Type B pancreatic cell (in vitro differentiated cells): Measurements from ENCODE around the gene HOXD1. TPM values are rescaled to one million over a fixed set of nuclear protein-coding genes. Genes with fewer than 3 reads are reported as not detected.

Experiments
- DNase-seq: peaks from one replicate; pipeline ENCODE4 v3.0.0; 2021; ENCODE audit warnings: mixed read lengths; ENCODE audit not compliant: unreplicated experiment; ENCODE audit errors: extremely low spot score
- H3K27ac Mint-ChIP-seq: 2 replicates; pipeline ENCODE4 v1.8.0; 2021; ENCODE audit warnings: mild to moderate bottlenecking, mixed read lengths
- H3K27me3 Mint-ChIP-seq: 2 replicates; pipeline ENCODE4 v1.8.0; 2021; ENCODE audit warnings: mixed read lengths
- H3K36me3 Mint-ChIP-seq: 2 replicates; pipeline ENCODE4 v1.8.0; 2021; ENCODE audit warnings: mixed read lengths
- H3K4me1 Mint-ChIP-seq: one replicate; pipeline ENCODE4 v1.8.0; 2021; ENCODE audit warnings: mixed read lengths; ENCODE audit not compliant: unreplicated experiment
- H3K4me3 Mint-ChIP-seq: 2 replicates; pipeline ENCODE4 v1.8.0; 2021; ENCODE audit warnings: mild to moderate bottlenecking, mixed read lengths
- H3K9me3 Mint-ChIP-seq: 2 replicates; pipeline ENCODE4 v1.8.0; 2021; ENCODE audit warnings: mixed read lengths
- total RNA-seq: library from RNA; stranded (reverse); gene quantifications from 2 replicates; pipeline ENCODE4 v1.2.1, GENCODE V29; 2021; ENCODE audit warnings: low replicate concordance
- TF ChIP-seq, protein P1 (sequence below): fragments of 200-600 bp; sonication (generic); conservative IDR thresholded peaks from 2 replicates; pipeline ENCODE4 v1.5.0; 2021; ENCODE audit warnings: antibody characterized with exemption, mild to moderate bottlenecking

The HOXD1 gene
- total RNA-seq, 1 donor from 2014 or later, result 7.7 TPM

- Mint-ChIP-seq H3K36me3 (peaks cover 20% of the 10 kb centered on the region), H3K4me1 (peaks cover 45% of the 10 kb centered on the region), H3K27ac (no peak overlapping the region), H3K27me3 (peaks cover 89% of the 10 kb centered on the region), H3K9me3 (no peaks in the 10 kb centered on the region), H3K4me3 (no peak overlapping the region)
- no peak for DNase-seq
- TF ChIP-seq, protein P1, sequence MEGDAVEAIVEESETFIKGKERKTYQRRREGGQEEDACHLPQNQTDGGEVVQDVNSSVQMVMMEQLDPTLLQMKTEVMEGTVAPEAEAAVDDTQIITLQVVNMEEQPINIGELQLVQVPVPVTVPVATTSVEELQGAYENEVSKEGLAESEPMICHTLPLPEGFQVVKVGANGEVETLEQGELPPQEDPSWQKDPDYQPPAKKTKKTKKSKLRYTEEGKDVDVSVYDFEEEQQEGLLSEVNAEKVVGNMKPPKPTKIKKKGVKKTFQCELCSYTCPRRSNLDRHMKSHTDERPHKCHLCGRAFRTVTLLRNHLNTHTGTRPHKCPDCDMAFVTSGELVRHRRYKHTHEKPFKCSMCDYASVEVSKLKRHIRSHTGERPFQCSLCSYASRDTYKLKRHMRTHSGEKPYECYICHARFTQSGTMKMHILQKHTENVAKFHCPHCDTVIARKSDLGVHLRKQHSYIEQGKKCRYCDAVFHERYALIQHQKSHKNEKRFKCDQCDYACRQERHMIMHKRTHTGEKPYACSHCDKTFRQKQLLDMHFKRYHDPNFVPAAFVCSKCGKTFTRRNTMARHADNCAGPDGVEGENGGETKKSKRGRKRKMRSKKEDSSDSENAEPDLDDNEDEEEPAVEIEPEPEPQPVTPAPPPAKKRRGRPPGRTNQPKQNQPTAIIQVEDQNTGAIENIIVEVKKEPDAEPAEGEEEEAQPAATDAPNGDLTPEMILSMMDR, result no peak
Measured at GRCh38 chr2:176167398-176167797, 21.1 kb upstream of the HOXD1 start.

GRCh38 chr2:176169181-176169580, 19.3 kb upstream of the HOXD1 start:
- Mint-ChIP-seq H3K27ac (no peak overlapping the region), H3K27me3 (peaks cover 90% of the 10 kb centered on the region), H3K9me3 (no peaks in the 10 kb centered on the region), H3K4me3 (no peak overlapping the region), H3K4me1 (peaks cover 40% of the 10 kb centered on the region), H3K36me3 (peaks cover 24% of the 10 kb centered on the region)
- no peak for DNase-seq
- TF ChIP-seq, protein P1, result no peak

- no peaks in the 10 kb centered on the region for H3K9me3 Mint-ChIP-seq
- no peak for DNase-seq
- H3K4me1 Mint-ChIP-seq, result peaks cover 38% of the 10 kb centered on the region
- TF ChIP-seq, protein P1, result no peak
- H3K36me3 Mint-ChIP-seq, result peaks cover 24% of the 10 kb centered on the region
- H3K27ac Mint-ChIP-seq, result peak overlapping the region; percentile 6
- H3K27me3 Mint-ChIP-seq, result peaks cover 90% of the 10 kb centered on the region
- H3K4me3 Mint-ChIP-seq, result peak overlapping the region; percentile 24
Measured at GRCh38 chr2:176169711-176170110, 18.8 kb upstream of the HOXD1 start.

DNA sequence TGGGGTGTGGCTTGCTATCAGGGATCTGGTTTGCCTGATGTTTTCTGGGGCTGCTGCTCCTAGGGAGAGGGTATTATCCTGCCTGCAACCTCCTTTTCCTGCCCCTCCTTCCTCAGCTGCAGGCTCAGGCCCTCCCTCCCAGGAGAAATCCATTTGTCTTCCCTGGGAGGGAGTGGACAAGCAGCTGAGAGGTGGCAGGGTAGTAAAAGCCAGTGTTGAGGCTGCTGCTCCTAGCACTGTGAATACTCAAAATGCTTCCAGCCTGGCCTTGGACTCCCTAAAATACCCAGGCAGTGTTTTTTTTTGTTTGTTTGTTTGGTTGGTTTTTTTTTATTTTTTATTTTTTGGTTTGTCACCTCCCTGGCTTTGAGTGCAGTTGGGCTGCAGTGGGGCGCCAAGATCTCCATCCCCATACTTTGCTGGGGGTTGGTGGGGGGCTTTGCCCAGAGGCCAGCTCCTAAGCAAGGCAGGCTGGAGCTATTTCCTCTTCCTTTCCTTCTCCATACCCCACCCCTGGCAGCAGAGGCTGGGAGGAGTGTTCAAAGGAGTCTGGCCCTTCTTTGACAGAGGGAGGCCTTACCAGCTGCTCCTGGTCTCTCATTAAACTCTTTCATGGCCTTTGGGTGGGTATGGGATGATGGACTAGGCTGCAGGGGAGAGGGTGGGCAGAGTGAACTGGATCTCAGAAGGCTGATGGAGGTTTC, 17.7 kb upstream of the HOXD1 start:
- Mint-ChIP-seq H3K9me3 (no peaks in the 10 kb centered on the region), H3K27ac (peak overlapping the region; percentile 75), H3K4me1 (peaks cover 39% of the 10 kb centered on the region), H3K4me3 (peak overlapping the region; percentile 83), H3K36me3 (peaks cover 24% of the 10 kb centered on the region), H3K27me3 (peaks cover 90% of the 10 kb centered on the region)
- no peak for DNase-seq
- TF ChIP-seq, protein P1, result no peak

DNA sequence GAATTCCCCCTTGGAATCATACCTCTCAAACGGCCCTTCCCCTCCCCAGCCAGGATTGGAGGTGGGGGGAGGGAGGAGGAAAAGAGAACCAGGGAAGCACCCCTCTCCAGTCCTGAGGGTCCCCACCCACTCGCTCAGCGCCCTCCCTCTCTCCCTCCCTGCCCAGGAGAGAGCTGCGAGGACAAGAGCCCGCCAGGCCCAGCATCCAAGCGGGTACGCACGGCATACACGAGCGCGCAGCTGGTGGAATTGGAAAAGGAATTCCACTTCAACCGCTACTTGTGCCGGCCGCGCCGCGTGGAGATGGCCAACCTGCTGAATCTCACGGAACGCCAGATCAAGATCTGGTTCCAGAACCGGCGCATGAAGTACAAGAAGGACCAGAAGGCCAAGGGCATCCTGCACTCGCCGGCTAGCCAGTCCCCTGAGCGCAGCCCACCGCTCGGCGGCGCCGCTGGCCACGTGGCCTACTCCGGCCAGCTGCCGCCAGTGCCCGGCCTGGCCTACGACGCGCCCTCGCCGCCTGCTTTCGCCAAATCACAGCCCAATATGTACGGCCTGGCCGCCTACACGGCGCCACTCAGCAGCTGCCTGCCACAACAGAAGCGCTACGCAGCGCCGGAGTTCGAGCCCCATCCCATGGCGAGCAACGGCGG, 17.0 kb upstream of the HOXD1 start:
- TF ChIP-seq, protein P1, result no peak
- peaks cover 40% of the 10 kb centered on the region for H3K4me1 Mint-ChIP-seq
- H3K27me3 Mint-ChIP-seq, result peaks cover 90% of the 10 kb centered on the region
- peak overlapping the region; percentile 75 for H3K27ac Mint-ChIP-seq
- peaks cover 24% of the 10 kb centered on the region for H3K36me3 Mint-ChIP-seq
- peak overlapping the region; percentile 89 for H3K4me3 Mint-ChIP-seq
- DNase-seq, result no peak
- no peaks in the 10 kb centered on the region for H3K9me3 Mint-ChIP-seq
